Panc1 (cell line): ENCODE measurements around the gene THUMPD3.

Experiments used
- TCF7L2 ChIP-seq: IDR thresholded peaks from 2 replicates; pipeline ENCODE4 v1.6.1; 2011; ENCODE audit warnings: mild to moderate bottlenecking, low read depth, low read length, inconsistent platforms
- TF ChIP-seq, protein P1 (sequence below): fragments of 450-650 bp; IDR thresholded peaks from 2 replicates; pipeline ENCODE4 v1.5.1; 2017; ENCODE audit warnings: mild to moderate bottlenecking

DNA sequence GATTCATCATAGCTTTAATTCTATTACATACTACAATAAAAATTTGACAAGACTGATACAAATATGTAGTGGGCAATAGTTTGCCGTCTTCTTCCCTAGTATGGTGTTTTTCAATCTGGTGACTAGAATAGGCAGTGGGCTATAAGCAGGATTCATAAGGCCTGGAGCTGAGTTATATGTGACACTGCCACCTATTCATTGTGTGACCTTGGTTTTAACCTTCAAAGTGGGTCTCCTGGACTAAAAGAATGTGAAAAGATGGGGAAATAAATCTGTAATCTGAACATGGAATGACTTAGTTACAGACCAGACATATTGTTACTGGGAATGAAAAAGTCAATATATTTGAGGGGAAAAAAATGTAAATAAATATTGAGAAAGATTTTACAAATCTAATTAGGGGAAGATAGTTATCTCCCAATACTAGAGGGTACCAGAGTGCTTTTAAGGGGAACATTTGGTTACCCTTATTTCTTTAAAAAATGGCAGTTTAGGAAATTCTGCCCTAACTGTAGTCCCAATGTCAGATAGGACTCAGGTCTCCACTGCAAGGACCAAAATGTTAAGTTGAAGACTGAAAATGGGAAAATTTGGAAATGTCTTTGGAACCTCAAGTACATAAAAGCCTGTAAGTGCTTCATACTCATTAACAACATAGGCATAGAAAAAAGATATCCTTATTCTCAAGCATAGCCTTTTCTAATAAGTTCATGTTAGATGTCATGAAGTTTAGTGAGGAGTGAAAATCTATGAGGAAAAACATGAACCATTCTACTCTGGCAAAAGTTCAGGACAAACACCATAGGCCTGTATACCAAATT, 23.9 kb downstream of the THUMPD3 start:
- TF ChIP-seq, protein P1, sequence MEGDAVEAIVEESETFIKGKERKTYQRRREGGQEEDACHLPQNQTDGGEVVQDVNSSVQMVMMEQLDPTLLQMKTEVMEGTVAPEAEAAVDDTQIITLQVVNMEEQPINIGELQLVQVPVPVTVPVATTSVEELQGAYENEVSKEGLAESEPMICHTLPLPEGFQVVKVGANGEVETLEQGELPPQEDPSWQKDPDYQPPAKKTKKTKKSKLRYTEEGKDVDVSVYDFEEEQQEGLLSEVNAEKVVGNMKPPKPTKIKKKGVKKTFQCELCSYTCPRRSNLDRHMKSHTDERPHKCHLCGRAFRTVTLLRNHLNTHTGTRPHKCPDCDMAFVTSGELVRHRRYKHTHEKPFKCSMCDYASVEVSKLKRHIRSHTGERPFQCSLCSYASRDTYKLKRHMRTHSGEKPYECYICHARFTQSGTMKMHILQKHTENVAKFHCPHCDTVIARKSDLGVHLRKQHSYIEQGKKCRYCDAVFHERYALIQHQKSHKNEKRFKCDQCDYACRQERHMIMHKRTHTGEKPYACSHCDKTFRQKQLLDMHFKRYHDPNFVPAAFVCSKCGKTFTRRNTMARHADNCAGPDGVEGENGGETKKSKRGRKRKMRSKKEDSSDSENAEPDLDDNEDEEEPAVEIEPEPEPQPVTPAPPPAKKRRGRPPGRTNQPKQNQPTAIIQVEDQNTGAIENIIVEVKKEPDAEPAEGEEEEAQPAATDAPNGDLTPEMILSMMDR, result no peak
- no peak for TF ChIP-seq TCF7L2
